HCT116 (cell line): ENCODE data around the gene UBTD1. TPM values are rescaled to one million over a fixed set of nuclear protein-coding genes. Genes with fewer than 3 reads are reported as not detected.
A peak's percentile ranks its signal among the peaks of the same experiment; 100 is the strongest.

Source experiments
- ATAC-seq: fragments of 200-7000 bp; cut with Tn5 transposase; 2 replicates; pipeline ENCODE4 v1.9.1; 2020; ENCODE audit warnings: mild to moderate bottlenecking, moderate library complexity
- BruUV-seq: library from RNA; stranded (reverse); fragments of 400-500 nt; replicated peaks from 2 replicates; lab custom pipeline; 2021; lab: Mats Ljungman, UMichigan
- CTCF ChIA-PET: fragments of 300-600 bp; sonication (Branson Sonifier 250); formaldehyde crosslinking; loops from one replicate; lab custom pipeline; 2021; ENCODE audit warnings: antibody characterized with exemption; lab: Charles Lee
- POLR2A ChIA-PET: fragments of 300-600, 350-600 bp; sonication (Branson Sonifier 250); formaldehyde crosslinking; loops from one replicate; lab custom pipeline; 2021; ENCODE audit warnings: antibody characterized with exemption; lab: Charles Lee
- RAD21 ChIA-PET, 2 experiments: fragments of 300-600 bp; sonication (Branson Sonifier 250); formaldehyde crosslinking; loops; one replicate each; lab custom pipeline; 2023; ENCODE audit warnings: low total read pairs in 2 of 2; ENCODE audit not compliant: uncharacterized antibody in 2 of 2, unreplicated experiment in 2 of 2, low non-redundant PET in 1 of 2; lab: Charles Lee
- DNase-seq: peaks from one replicate; pipeline ENCODE4 v3.0.0-alpha.2; 2010; ENCODE audit warnings: low read depth, low spot score
- H2AFZ ChIP-seq: fragments of 200-600 bp; shearing (Covaris generic), sonication (generic); 2 replicates; pipeline ENCODE4 v1.6.1; 2017; ENCODE audit warnings: low read depth, mixed run types, mixed read lengths, antibody characterized with exemption, low read length; ENCODE audit not compliant: poor library complexity, severe bottlenecking
- H3K27ac ChIP-seq: 2 replicates; pipeline ENCODE4 v1.5.1; 2012; ENCODE audit warnings: low read depth, low read length
- H3K27me3 ChIP-seq: fragments of 200-600 bp; sonication (generic); 2 replicates; pipeline ENCODE4 v1.6.1; 2016; ENCODE audit warnings: mixed run types, low read length, mixed read lengths; ENCODE audit not compliant: insufficient read depth
- H3K36me3 ChIP-seq, 2 experiments: fragments of 200-500 bp in 1 of 2; fragments of 200-600 bp in 1 of 2; sonication (Bioruptor generic) in 1 of 2; sonication (generic) in 1 of 2; 2 replicates each; pipeline versions ENCODE4 v1.5.1 to v1.6.1; 2014 to 2016; ENCODE audit warnings: low read length in 2 of 2, inconsistent platforms in 1 of 2, mixed read lengths in 1 of 2, mixed run types in 1 of 2; ENCODE audit not compliant: insufficient read depth in 2 of 2, control insufficient read depth in 1 of 2
- H3K4me1 ChIP-seq, 2 experiments: fragments of 200-600 bp in 1 of 2; sonication (generic) in 1 of 2; 2 replicates each; pipeline versions ENCODE4 v1.5.1 to v1.6.1; 2012 to 2017; ENCODE audit warnings: low read length in 2 of 2, inconsistent platforms in 1 of 2, mild to moderate bottlenecking in 1 of 2, mixed read lengths in 1 of 2, mixed run types in 1 of 2, moderate library complexity in 1 of 2; ENCODE audit not compliant: insufficient read depth in 2 of 2, control insufficient read depth in 1 of 2
- H3K4me2 ChIP-seq: fragments of 200-600 bp; sonication (generic); 2 replicates; pipeline ENCODE4 v1.6.1; 2017; ENCODE audit warnings: mixed run types, low read length, mixed read lengths
- H3K4me3 ChIP-seq, 2 experiments: fragments of 200-600 bp in 1 of 2; sonication (generic) in 1 of 2; replicated peaks in 1 of 2; 2 replicates each; pipeline ENCODE4 v1.5.1; 2011 to 2016; ENCODE audit warnings: low read length in 2 of 2, control low read depth in 1 of 2, low read depth in 1 of 2, mild to moderate bottlenecking in 1 of 2, mixed read lengths in 1 of 2, mixed run types in 1 of 2
- H3K79me2 ChIP-seq: fragments of 200-600 bp; sonication (generic); 2 replicates; pipeline ENCODE4 v1.6.1; 2017; ENCODE audit warnings: mild to moderate bottlenecking, mixed run types, low read length, moderate library complexity, mixed read lengths; ENCODE audit not compliant: insufficient read depth
- H3K9ac ChIP-seq: fragments of 200-600 bp; sonication (generic); 2 replicates; pipeline ENCODE4 v1.6.1; 2016; ENCODE audit warnings: low read length, mixed read lengths
- H3K9me2 ChIP-seq: fragments of 200-600 bp; sonication (generic), shearing (Covaris generic); 2 replicates; pipeline ENCODE4 v1.6.1; 2017; ENCODE audit warnings: mixed run types, mild to moderate bottlenecking, moderate library complexity; ENCODE audit not compliant: insufficient read depth
- H3K9me3 ChIP-seq, 2 experiments: fragments of 200-500 bp in 1 of 2; fragments of 200-600 bp in 1 of 2; sonication (Bioruptor generic) in 1 of 2; sonication (generic) in 1 of 2; 2 replicates each; pipeline ENCODE4 v1.6.1; 2014 to 2017; ENCODE audit warnings: low read length in 2 of 2, mixed read lengths in 2 of 2, inconsistent platforms in 1 of 2, low read depth in 1 of 2, mild to moderate bottlenecking in 1 of 2, mixed run types in 1 of 2, moderate library complexity in 1 of 2; ENCODE audit not compliant: control insufficient read depth in 1 of 2, insufficient read depth in 1 of 2
- H4K20me1 ChIP-seq: fragments of 200-600 bp; sonication (generic), shearing (Covaris generic); 2 replicates; pipeline ENCODE4 v1.6.1; 2017; ENCODE audit warnings: mixed run types, mild to moderate bottlenecking, moderate library complexity; ENCODE audit not compliant: insufficient read depth
- EGR1 ChIP-seq: IDR thresholded peaks from 2 replicates; pipeline ENCODE4 v1.6.1; 2012; ENCODE audit warnings: low read depth
- EZH2phosphoT487 ChIP-seq: fragments of 200-600 bp; IDR thresholded peaks from 2 replicates; pipeline ENCODE4 v1.6.1; 2018; ENCODE audit warnings: antibody characterized with exemption, borderline replicate concordance
- FOSL1 ChIP-seq: IDR thresholded peaks from 2 replicates; pipeline ENCODE4 v1.6.1; 2012; ENCODE audit warnings: low read depth
- JUND ChIP-seq: IDR thresholded peaks from 2 replicates; pipeline ENCODE4 v1.6.1; 2012
- POLR2A ChIP-seq: IDR thresholded peaks from 2 replicates; pipeline ENCODE4 v1.7.0; 2011; ENCODE audit warnings: borderline replicate concordance; ENCODE audit not compliant: insufficient read depth, insufficient read length; ENCODE audit errors: extremely low read depth
- RAD21 ChIP-seq: IDR thresholded peaks from 2 replicates; pipeline ENCODE4 v1.6.1; 2012; ENCODE audit warnings: low read depth, mild to moderate bottlenecking
- SIN3A ChIP-seq: IDR thresholded peaks from 2 replicates; pipeline ENCODE4 v1.6.1; 2012; ENCODE audit warnings: low read depth
- SP1 ChIP-seq: IDR thresholded peaks from 2 replicates; pipeline ENCODE4 v1.6.1; 2012; ENCODE audit warnings: low read depth
- ZFX ChIP-seq: fragments of 450-650 bp; IDR thresholded peaks from 2 replicates; pipeline ENCODE4 v1.6.1; 2017
- intact Hi-C: fragments of 100-400 bp; cut with micrococcal nuclease; formaldehyde crosslinking; loops from 2 replicates; pipeline ENCODE4 v1.10.0; 2022
- total RNA-seq: library from RNA; stranded (reverse); gene quantifications from one replicate; pipeline ENCODE4 v1.2.1, GENCODE V29; 2021; ENCODE audit not compliant: unreplicated experiment
- TF ChIP-seq, protein P1 (sequence below): IDR thresholded peaks from 2 replicates; pipeline ENCODE4 v1.6.1; 2012
- TF ChIP-seq, protein P2 (sequence below): IDR thresholded peaks from 2 replicates; pipeline ENCODE4 v1.6.1; 2012
- TF ChIP-seq, protein P3 (sequence below): IDR thresholded peaks from 2 replicates; pipeline ENCODE4 v1.6.1; 2011; ENCODE audit warnings: mild to moderate bottlenecking, low read length, moderate library complexity; ENCODE audit not compliant: insufficient replicate concordance; ENCODE audit errors: extremely low read depth

Gene UBTD1
- total RNA-seq, 1 experiment from 2014 or later = 12.8 TPM

DNA sequence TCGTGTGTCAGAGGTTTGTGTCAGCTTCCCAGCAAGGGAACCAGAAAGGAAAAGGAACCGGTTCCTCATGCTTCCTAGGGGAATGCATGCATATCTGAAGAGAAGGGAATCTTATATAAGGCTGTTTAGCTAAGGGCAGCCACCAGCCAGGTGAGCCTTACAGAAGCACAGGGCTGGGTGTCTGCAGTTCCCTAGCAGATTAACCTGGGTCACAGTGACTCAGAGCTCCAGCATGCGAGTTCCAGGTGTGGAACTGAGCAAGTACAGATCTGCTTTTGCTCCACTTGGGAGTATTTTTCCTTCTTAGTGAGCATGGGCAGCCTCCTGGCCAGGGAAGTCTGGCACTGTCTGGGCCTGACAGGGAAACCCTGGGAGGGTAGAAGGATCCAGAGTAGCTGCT is 72.9 kb downstream of the UBTD1 start:
- Histone ChIP-seq H3K9me3 (no peaks in the 10 kb centered on the region), H4K20me1 (no peaks in the 10 kb centered on the region), H3K27ac (peak overlapping the region; percentile 68), H3K79me2 (no peaks in the 10 kb centered on the region), H3K4me1 (peaks cover 53 to 60% of the 10 kb centered on the region in 2 experiments), H3K9me2 (no peaks in the 10 kb centered on the region), H3K4me2 (peak overlapping the region; percentile 92), H3K9ac (peak overlapping the region; percentile 67), H2AFZ (no peak overlapping the region)
- RAD21 ChIA-PET = interaction anchor here (0.6 to 2.3 kb wide), 6 partner anchors 18 to 162 kb away, joined by 3 to 12 read pairs (median 4); no protein-coding TSS in a partner anchor
- DNase-seq (no peak), ATAC-seq (peak; percentile 69)
- no TSS peak for BruUV-seq
- no peak for TF ChIP-seq EGR1
- TF ChIP-seq RAD21 = peak; percentile 9; the same call in 1 of the 2 replicates
- TF ChIP-seq JUND = peak; percentile 50; the same call in 1 of the 2 replicates
- TF ChIP-seq SIN3A = no peak
- TF ChIP-seq, protein P1, sequence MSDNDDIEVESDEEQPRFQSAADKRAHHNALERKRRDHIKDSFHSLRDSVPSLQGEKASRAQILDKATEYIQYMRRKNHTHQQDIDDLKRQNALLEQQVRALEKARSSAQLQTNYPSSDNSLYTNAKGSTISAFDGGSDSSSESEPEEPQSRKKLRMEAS = no peak
- TF ChIP-seq EZH2phosphoT487 = no peak
- TF ChIP-seq, protein P2, sequence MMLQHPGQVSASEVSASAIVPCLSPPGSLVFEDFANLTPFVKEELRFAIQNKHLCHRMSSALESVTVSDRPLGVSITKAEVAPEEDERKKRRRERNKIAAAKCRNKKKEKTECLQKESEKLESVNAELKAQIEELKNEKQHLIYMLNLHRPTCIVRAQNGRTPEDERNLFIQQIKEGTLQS = no peak
- 0 out of 2 replicates have a peak, but pooled peaks have one; percentile 26 for TF ChIP-seq SP1
- TF ChIP-seq, protein P3, sequence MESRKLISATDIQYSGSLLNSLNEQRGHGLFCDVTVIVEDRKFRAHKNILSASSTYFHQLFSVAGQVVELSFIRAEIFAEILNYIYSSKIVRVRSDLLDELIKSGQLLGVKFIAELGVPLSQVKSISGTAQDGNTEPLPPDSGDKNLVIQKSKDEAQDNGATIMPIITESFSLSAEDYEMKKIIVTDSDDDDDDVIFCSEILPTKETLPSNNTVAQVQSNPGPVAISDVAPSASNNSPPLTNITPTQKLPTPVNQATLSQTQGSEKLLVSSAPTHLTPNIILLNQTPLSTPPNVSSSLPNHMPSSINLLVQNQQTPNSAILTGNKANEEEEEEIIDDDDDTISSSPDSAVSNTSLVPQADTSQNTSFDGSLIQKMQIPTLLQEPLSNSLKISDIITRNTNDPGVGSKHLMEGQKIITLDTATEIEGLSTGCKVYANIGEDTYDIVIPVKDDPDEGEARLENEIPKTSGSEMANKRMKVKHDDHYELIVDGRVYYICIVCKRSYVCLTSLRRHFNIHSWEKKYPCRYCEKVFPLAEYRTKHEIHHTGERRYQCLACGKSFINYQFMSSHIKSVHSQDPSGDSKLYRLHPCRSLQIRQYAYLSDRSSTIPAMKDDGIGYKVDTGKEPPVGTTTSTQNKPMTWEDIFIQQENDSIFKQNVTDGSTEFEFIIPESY = no peak
- TF ChIP-seq FOSL1 = peak; percentile 54; the same call in 1 of the 2 replicates
- TF ChIP-seq POLR2A = no peak
- TF ChIP-seq ZFX = no peak
- TF ChIP-seq, all 23 proteins: peak for 4
- CTCF ChIA-PET = interaction anchor here (0.6 to 2.8 kb wide), 24 partner anchors 9 to 130 kb away, joined by 3 to 35 read pairs (median 6); partner anchors contain the start of genes AVPI1, HOGA1 and UBTD1
- POLR2A ChIA-PET = interaction anchor here (1.0 kb wide), 2 partner anchors 25 to 69 kb away, joined by 3 read pairs; partner anchors contain the start of gene PI4K2A
- Histone ChIP-seq H3K36me3 (no peaks in the 10 kb centered on the region), H3K27me3 (no peaks in the 10 kb centered on the region), H3K4me3 (peak overlapping the region in 1 of 2 experiments; percentile 51; a peak in 2 of 4 replicates)
- intact Hi-C loops = loop anchor here (1.0 kb wide), 1 partner anchor 41 kb away; no protein-coding TSS in a partner anchor
